H1 (cell line): Measurements from ENCODE around the gene ADRA2B. TPM values are rescaled to one million over a fixed set of nuclear protein-coding genes. Genes with fewer than 3 reads are reported as not detected.

ENCODE experiments used
- CTCF ChIA-PET: fragments of 300-600 bp; sonication (Branson Sonifier 250); formaldehyde crosslinking; loops from one replicate; lab custom pipeline; 2021; ENCODE audit not compliant: partially characterized antibody; lab: Charles Lee
- POLR2A ChIA-PET: fragments of 300-600 bp; sonication (Branson Sonifier 250); formaldehyde crosslinking; loops from one replicate; lab custom pipeline; 2021; ENCODE audit warnings: inconsistent platforms; ENCODE audit not compliant: partially characterized antibody; lab: Charles Lee
- DNase-seq, 2 experiments: peaks; one replicate each; pipeline versions ENCODE4 v3.0.0 to v3.0.0-alpha.2; 2010 to 2022; ENCODE audit warnings: low spot score in 2 of 2, low read depth in 1 of 2, mixed read lengths in 1 of 2
- FAIRE-seq: peaks from 2 replicates; lab custom pipeline; 2011; peaks lifted over from hg19 to GRCh38; lab: Jason Lieb, UNC
- H2AFZ ChIP-seq: 2 replicates; pipeline ENCODE4 v1.8.1; 2012; ENCODE audit warnings: low read length, inconsistent platforms
- H2AK5ac ChIP-seq: 2 replicates; pipeline ENCODE4 v1.6.1; 2013; ENCODE audit warnings: low read depth, low read length
- H2BK120ac ChIP-seq: replicated peaks from 2 replicates; pipeline ENCODE3; 2013; ENCODE audit warnings: low read depth, low read length, inconsistent platforms
- H2BK12ac ChIP-seq: 2 replicates; pipeline ENCODE4 v1.6.1; 2013; ENCODE audit warnings: low read depth, low read length
- H2BK15ac ChIP-seq: 2 replicates; pipeline ENCODE4 v1.6.1; 2013; ENCODE audit warnings: low read length
- H2BK20ac ChIP-seq: 2 replicates; pipeline ENCODE4 v1.6.1; 2013; ENCODE audit warnings: low read length
- H2BK5ac ChIP-seq: 2 replicates; pipeline ENCODE4 v1.6.1; 2013; ENCODE audit warnings: low read depth, low read length
- H3K14ac ChIP-seq: 2 replicates; pipeline ENCODE4 v1.6.1; 2013; ENCODE audit warnings: inconsistent platforms; ENCODE audit not compliant: insufficient read length
- H3K18ac ChIP-seq: 2 replicates; pipeline ENCODE4 v1.6.1; 2013; ENCODE audit warnings: low read length; ENCODE audit errors: extremely low read depth
- H3K23ac ChIP-seq: 2 replicates; pipeline ENCODE4 v1.6.1; 2013; ENCODE audit warnings: inconsistent platforms; ENCODE audit not compliant: insufficient read length
- H3K23me2 ChIP-seq: 2 replicates; pipeline ENCODE4 v1.6.1; 2013; ENCODE audit warnings: low read depth, low read length
- H3K27ac ChIP-seq: 2 replicates; pipeline ENCODE4 v1.6.1; 2011; ENCODE audit warnings: low read depth, low read length, inconsistent platforms
- H3K27me3 ChIP-seq, 4 experiments: replicated peaks in 1 of 4; 1 replicate in 1 of 4; 2 replicates in 3 of 4; pipeline versions ENCODE4 v1.6.1 to v1.8.1; 2011 to 2013; ENCODE audit warnings: low read length in 3 of 4, mild to moderate bottlenecking in 3 of 4, inconsistent platforms in 2 of 4, mixed read lengths in 2 of 4, moderate library complexity in 1 of 4; ENCODE audit not compliant: control insufficient read depth in 3 of 4, insufficient read depth in 3 of 4; ENCODE audit errors: extremely low read depth in 1 of 4
- H3K36me3 ChIP-seq, 4 experiments: 2 replicates each; pipeline versions ENCODE4 v1.6.1 to v1.8.1; 2011 to 2013; ENCODE audit warnings: mild to moderate bottlenecking in 4 of 4, low read length in 3 of 4, moderate library complexity in 2 of 4, control low read depth in 1 of 4, inconsistent platforms in 1 of 4; ENCODE audit not compliant: insufficient read depth in 4 of 4, control insufficient read depth in 2 of 4
- H3K4ac ChIP-seq: replicated peaks from 2 replicates; pipeline ENCODE3; 2013; ENCODE audit warnings: low read length, low read depth, mixed read lengths, inconsistent platforms; ENCODE audit not compliant: insufficient read length
- H3K4me1 ChIP-seq, 4 experiments: replicated peaks in 1 of 4; 1 replicate in 1 of 4; 2 replicates in 3 of 4; pipeline versions ENCODE4 v1.6.1 to v1.8.1; 2011 to 2013; ENCODE audit warnings: low read length in 3 of 4, inconsistent platforms in 2 of 4, mixed read lengths in 1 of 4; ENCODE audit not compliant: insufficient read depth in 4 of 4, control insufficient read depth in 3 of 4
- H3K4me2 ChIP-seq, 2 experiments: 2 replicates each; pipeline versions ENCODE4 v1.6.1 to v1.8.1; 2011 to 2013; ENCODE audit warnings: low read depth in 2 of 2, low read length in 2 of 2, control low read depth in 1 of 2, inconsistent platforms in 1 of 2, mild to moderate bottlenecking in 1 of 2; ENCODE audit not compliant: insufficient read depth in 1 of 2
- H3K4me3 ChIP-seq, 4 experiments: fragments of 200-600, 300-600 bp in 1 of 4; sonication (generic), shearing (Covaris generic), sonication (Bioruptor Twin) in 1 of 4; 2 replicates each; pipeline versions ENCODE4 v1.5.1 to v1.8.1; 2011 to 2016; ENCODE audit warnings: low read length in 4 of 4, low read depth in 3 of 4, control low read depth in 2 of 4, inconsistent platforms in 2 of 4, mild to moderate bottlenecking in 2 of 4, mixed read lengths in 1 of 4, moderate library complexity in 1 of 4; ENCODE audit not compliant: insufficient read depth in 2 of 4; ENCODE audit errors: extremely low read depth in 1 of 4
- H3K56ac ChIP-seq: replicated peaks from 2 replicates; pipeline ENCODE3; 2013; ENCODE audit warnings: low read depth, mild to moderate bottlenecking, mixed read lengths, low read length, inconsistent platforms; ENCODE audit not compliant: insufficient read length
- H3K79me1 ChIP-seq: 2 replicates; pipeline ENCODE4 v1.6.1; 2013; ENCODE audit warnings: low read depth, low read length, control low read depth
- H3K79me2 ChIP-seq, 2 experiments: 2 replicates each; pipeline versions ENCODE4 v1.6.1 to v1.8.1; 2012 to 2013; ENCODE audit warnings: low read length in 2 of 2, mild to moderate bottlenecking in 2 of 2, inconsistent platforms in 1 of 2; ENCODE audit not compliant: insufficient read depth in 2 of 2, control insufficient read depth in 1 of 2
- H3K9ac ChIP-seq, 4 experiments: replicated peaks in 1 of 4; 1 replicate in 1 of 4; 2 replicates in 3 of 4; pipeline versions ENCODE4 v1.6.1 to v1.8.1; 2011 to 2013; ENCODE audit warnings: low read depth in 3 of 4, low read length in 3 of 4, control low read depth in 2 of 4, mild to moderate bottlenecking in 2 of 4, moderate library complexity in 2 of 4, inconsistent platforms in 1 of 4; ENCODE audit errors: extremely low read depth in 1 of 4
- H3K9me3 ChIP-seq, 2 experiments: 2 replicates each; pipeline versions ENCODE4 v1.6.1 to v1.8.1; 2012 to 2013; ENCODE audit warnings: mild to moderate bottlenecking in 2 of 2, moderate library complexity in 2 of 2, control low read depth in 1 of 2, inconsistent platforms in 1 of 2, low read depth in 1 of 2, low read length in 1 of 2, mixed read lengths in 1 of 2; ENCODE audit not compliant: insufficient read depth in 2 of 2
- H4K20me1 ChIP-seq, 2 experiments: replicated peaks in 1 of 2; 2 replicates each; pipeline versions ENCODE3 to v1.8.1; 2011 to 2013; ENCODE audit warnings: inconsistent platforms in 2 of 2, low read length in 2 of 2, mild to moderate bottlenecking in 1 of 2; ENCODE audit not compliant: insufficient read depth in 2 of 2, control insufficient read depth in 1 of 2
- H4K5ac ChIP-seq: 2 replicates; pipeline ENCODE4 v1.6.1; 2013; ENCODE audit warnings: low read length, low read depth, mixed read lengths, inconsistent platforms; ENCODE audit not compliant: insufficient read length
- H4K8ac ChIP-seq: 2 replicates; pipeline ENCODE4 v1.8.0; 2013; ENCODE audit warnings: mild to moderate bottlenecking, moderate library complexity, low read length, inconsistent platforms; ENCODE audit not compliant: insufficient read depth; ENCODE audit errors: extremely low read depth
- H4K91ac ChIP-seq: replicated peaks from 2 replicates; pipeline ENCODE3; 2013; ENCODE audit warnings: low read length, mixed read lengths, inconsistent platforms; ENCODE audit not compliant: insufficient read length
- HDAC6 ChIP-seq: IDR thresholded peaks from one replicate; pipeline ENCODE4 v1.7.1; 2012; ENCODE audit warnings: low read depth, mild to moderate bottlenecking, inconsistent platforms, low read length, moderate library complexity
- RFX5 ChIP-seq: IDR thresholded peaks from 2 replicates; pipeline ENCODE4 v1.6.1; 2011; ENCODE audit warnings: low read depth, low read length, improper control_type of control experiment, borderline replicate concordance
- YY1 ChIP-seq: IDR thresholded peaks from 2 replicates; pipeline ENCODE4 v1.6.1; 2011; ENCODE audit warnings: low read depth, mild to moderate bottlenecking, low read length
- WGBS, 2 experiments: shearing (Covaris generic) in 1 of 2; methylation state at CpG; one replicate each; pipeline versions ENCODE4 v1.1.6 to v1.1.7; 2013 to 2015; ENCODE audit warnings: low lambda C conversion rate in 2 of 2, mixed read lengths in 2 of 2, inconsistent platforms in 1 of 2, low coverage in 1 of 2, missing lambda C conversion rate in 1 of 2; ENCODE audit not compliant: insufficient replicate concordance in 2 of 2, insufficient coverage in 1 of 2, insufficient read length in 1 of 2; ENCODE audit errors: extremely low coverage in 1 of 2, missing lambda C conversion rate in 1 of 2; 5-methylcytosine and 5-hydroxymethylcytosine counted together
- polyA plus RNA-seq, 7 experiments: library from polyadenylated mRNA; depleted of rRNA in 3 of 7; stranded (reverse) in 5 of 7; unstranded in 2 of 7; fragments of >200 nt in 5 of 7; fragments of 200-250 nt in 2 of 7; gene quantifications; 1 replicate in 5 of 7; 2 replicates in 1 of 7; 4 replicates in 1 of 7; pipeline versions ENCODE4 v1.2.1 to v1.2.3, GENCODE V29; 2011 to 2013; ENCODE audit warnings: missing spikeins in 2 of 7, mixed read lengths in 2 of 7
- total RNA-seq: library from RNA; stranded (reverse); fragmentation: NEBNext Ultra II Directional; extraction: Animal tissue kit (Norgen Biotek cat#: 25700); gene quantifications from 2 replicates; pipeline ENCODE4 v1.2.1, GENCODE V29; 2021

ADRA2B gene
- total and polyA plus RNA-seq, 2 of the 8 experiments (the other 6 are each of a cell fraction or from before 2014, with no cell fraction given) = 5.8 to 6.5 TPM

DNA sequence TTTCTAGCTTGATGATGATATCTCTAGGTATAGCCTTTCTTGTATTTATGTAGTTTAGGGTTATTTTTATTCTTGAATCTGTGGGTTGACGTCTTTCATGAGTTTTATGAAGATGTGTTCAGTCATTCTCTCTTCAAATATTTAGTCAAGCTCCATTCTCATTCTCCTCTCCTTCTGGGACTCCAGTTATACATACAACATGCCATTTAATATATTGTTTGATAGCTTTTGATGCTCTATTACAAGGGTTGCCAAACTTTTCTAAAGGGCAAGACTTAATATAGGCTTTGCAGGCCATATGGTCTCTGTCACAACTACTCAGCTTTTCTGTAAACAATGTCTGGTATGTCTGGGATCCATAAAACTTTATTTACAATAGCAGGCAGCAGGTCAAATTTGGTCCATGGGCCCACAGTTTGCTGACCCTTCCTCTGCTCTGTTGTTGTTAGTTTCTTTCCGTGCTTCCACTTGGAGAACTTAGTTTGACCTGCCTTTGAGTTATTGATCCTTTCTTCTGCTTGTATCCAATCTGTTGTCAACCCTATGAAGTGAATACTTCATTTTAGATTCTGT lies 41.1 kb downstream of the ADRA2B start:
- Histone ChIP-seq H2BK5ac (no peak overlapping the region), H3K9ac (no peak overlapping the region), H3K14ac (no peak overlapping the region), H2BK20ac (no peak overlapping the region), H3K36me3 (no peaks in the 10 kb centered on the region), H2AK5ac (no peak overlapping the region), H2BK12ac (no peak overlapping the region), H3K9me3 (no peaks in the 10 kb centered on the region), H3K4ac (no peak overlapping the region), H3K23me2 (no peaks in the 10 kb centered on the region), H3K4me1 (no peaks in the 10 kb centered on the region), H3K18ac (no peak overlapping the region), H2BK15ac (no peak overlapping the region), H3K4me2 (no peak overlapping the region), H2BK120ac (no peak overlapping the region), H4K20me1 (no peaks in the 10 kb centered on the region), H3K79me2 (no peaks in the 10 kb centered on the region), H3K27me3 (no peaks in the 10 kb centered on the region), H4K91ac (no peak overlapping the region), H3K79me1 (no peaks in the 10 kb centered on the region), H2AFZ (no peak overlapping the region), H3K4me3 (no peak overlapping the region), H4K8ac (no peak overlapping the region), H4K5ac (no peak overlapping the region), H3K56ac (no peak overlapping the region), H3K27ac (no peak overlapping the region), H3K23ac (no peak overlapping the region)
- 64% methylated on average over 2 of the region's 2 CpGs; no CpG with 5 or more reads in 1 of the 2 experiments for WGBS, 2 experiments
- no peak for DNase-seq
- ChIA-PET CTCF (interaction anchor here (0.8 to 1.3 kb wide), 3 partner anchors 41 to 100 kb away, joined by 3 read pairs; partner anchors contain the start of gene ADRA2B), POLR2A (no interaction called here)
- TF ChIP-seq YY1 (no peak), RFX5 (no peak), HDAC6 (no peak)
- no peak for FAIRE-seq
